Activated T-cell treated with anti-CD3 and anti-CD28 coated beads, Interleukin-2, amount 50 U/mL, for 72 hours (primary cell): ENCODE measurements around the gene ARL6IP4. TPM values are rescaled to one million over a fixed set of nuclear protein-coding genes. Genes with fewer than 3 reads are reported as not detected.
A peak's percentile ranks its signal among the peaks of the same experiment; 100 is the strongest.
"Not testable (repeated sequence)": the region's sequence is repeated elsewhere in the genome, so short reads cannot be mapped to it uniquely, and the experiment has no call there.

ENCODE experiments used
- ATAC-seq, 2 donors: fragments of 150-1000 bp; cut with Tn5 transposase; replicated peaks in 1 of 2; 2 replicates each; pipeline ENCODE4 v1.10.0; 2021; ENCODE audit warnings: moderate library complexity in 2 of 2, mild to moderate bottlenecking in 1 of 2
- DNase-seq, 2 donors: peaks; one replicate each; pipeline ENCODE4 v3.0.0; 2021 to 2022; ENCODE audit warnings: mixed read lengths in 1 of 2
- H3K27ac Mint-ChIP-seq: one replicate; pipeline ENCODE4 v1.8.0; 2022; ENCODE audit warnings: mild to moderate bottlenecking, moderate library complexity, mixed read lengths
- H3K27me3 Mint-ChIP-seq: one replicate; pipeline ENCODE4 v1.8.0; 2022; ENCODE audit warnings: low read depth, mixed read lengths
- H3K36me3 Mint-ChIP-seq, 2 donors: one replicate each; pipeline ENCODE4 v1.8.0; 2022; ENCODE audit warnings: mixed read lengths in 2 of 2, mild to moderate bottlenecking in 1 of 2; ENCODE audit not compliant: insufficient read depth in 2 of 2
- H3K4me1 Mint-ChIP-seq: one replicate; pipeline ENCODE4 v1.8.0; 2022; ENCODE audit warnings: low read depth, mixed read lengths
- H3K4me3 Mint-ChIP-seq, 2 donors: one replicate each; pipeline ENCODE4 v1.8.0; 2022; ENCODE audit warnings: mild to moderate bottlenecking in 2 of 2, mixed read lengths in 2 of 2, moderate library complexity in 2 of 2
- H3K9me3 Mint-ChIP-seq, 2 donors: one replicate each; pipeline ENCODE4 v1.8.0; 2022; ENCODE audit warnings: mixed read lengths in 2 of 2
- total RNA-seq, 2 donors: library from RNA; stranded (reverse); gene quantifications; one replicate each; pipeline ENCODE4 v1.2.3, GENCODE V29; 2022

ARL6IP4 gene
- total RNA-seq = 100 to 1,000 TPM; 183 to 187 TPM

- H3K4me1 Mint-ChIP-seq = peaks cover 72% of the 10 kb centered on the region
Measured at GRCh38 chr12:122980183-122981035, at the start of gene ARL6IP4. ARL6IP4 (plus strand) TSS chr12:122980681; CDS start chr12:122981140, 459 bp downstream.

DNA sequence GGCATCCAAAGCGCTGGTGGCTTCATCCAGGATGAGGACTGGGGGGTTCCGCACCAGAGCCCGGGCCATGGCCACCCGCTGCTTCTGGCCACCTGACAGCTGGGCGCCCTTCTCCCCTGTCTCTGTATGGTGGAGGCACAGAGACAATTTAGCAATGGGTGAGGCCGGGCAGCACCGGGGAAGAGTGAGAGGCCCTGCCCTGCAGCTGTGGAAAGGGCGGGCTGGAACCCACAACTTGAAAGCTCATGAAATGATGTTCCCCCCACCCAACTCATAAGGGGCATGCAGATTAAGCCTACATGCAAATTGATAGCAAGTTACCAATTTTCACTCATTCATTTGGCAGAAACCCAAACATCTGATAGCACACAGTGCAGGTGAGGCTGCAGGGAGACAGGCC lies 48.3 kb upstream of the ARL6IP4 start:
- Mint-ChIP-seq H3K4me1 (no peaks in the 10 kb centered on the region), H3K27me3 (no peaks in the 10 kb centered on the region), H3K36me3 (no peaks in the 10 kb centered on the region), H3K27ac (no peak overlapping the region), H3K9me3 (no peaks in the 10 kb centered on the region), H3K4me3 (no peak overlapping the region)
- no peak for DNase-seq
- no peak for ATAC-seq

More at GRCh38 chr12:122980183-122981035, at the start of gene ARL6IP4:
- H3K36me3 Mint-ChIP-seq = peaks cover 2 to 5% of the 10 kb centered on the region in 2 donors
- peak within 1 kb of the TSS; percentile 89 for H3K27ac Mint-ChIP-seq
- H3K9me3 Mint-ChIP-seq = no peaks in the 10 kb centered on the region
- peak; percentile 79 to 82 for ATAC-seq
- no peaks in the 10 kb centered on the region for H3K27me3 Mint-ChIP-seq
- DNase-seq = peak; percentile 74 to 81
- peak within 1 kb of the TSS; percentile 95 to 96 for H3K4me3 Mint-ChIP-seq

DNA sequence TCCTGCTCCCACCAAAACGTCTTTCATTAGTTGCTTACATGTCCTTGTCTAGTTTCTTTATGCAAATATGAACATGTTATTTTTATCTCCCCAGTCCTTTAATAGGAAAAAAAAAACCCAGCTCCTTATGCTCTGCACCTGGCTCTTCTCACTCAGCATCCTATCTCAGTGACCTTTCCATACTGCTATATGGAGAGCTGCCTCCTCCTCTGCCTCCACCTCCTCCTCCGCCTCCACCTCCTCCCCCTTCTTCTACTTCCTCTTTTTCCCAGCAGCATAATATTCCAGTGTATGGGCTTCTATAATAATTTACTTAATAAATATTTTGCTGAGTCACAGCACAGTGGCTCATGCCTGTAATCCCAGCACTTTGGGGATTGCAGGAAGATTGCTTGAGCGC lies 45.8 kb upstream of the ARL6IP4 start:
- no peaks in the 10 kb centered on the region for H3K27me3 Mint-ChIP-seq

DNA sequence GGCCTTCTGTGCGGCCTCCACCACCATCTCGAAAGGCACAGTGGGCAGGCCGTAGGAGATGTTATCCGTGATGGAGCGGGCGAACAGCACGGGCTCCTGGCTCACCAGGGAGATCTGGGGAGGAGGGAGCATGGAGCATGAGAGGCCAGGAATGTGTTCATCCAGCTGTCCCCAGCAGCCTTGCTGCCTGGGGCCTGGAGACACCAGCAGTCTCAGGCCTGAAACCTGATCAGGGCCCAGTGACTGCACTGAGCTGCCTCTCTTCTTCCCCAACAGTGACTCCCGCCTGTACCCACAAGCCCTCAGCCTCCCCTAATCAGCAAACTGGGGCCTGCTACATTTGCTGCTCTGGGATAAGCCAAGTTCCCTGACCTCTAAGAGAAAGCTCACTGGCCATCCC lies 45.2 kb upstream of the ARL6IP4 start:
- Mint-ChIP-seq H3K4me1 (no peaks in the 10 kb centered on the region), H3K36me3 (no peaks in the 10 kb centered on the region), H3K4me3 (no peak overlapping the region), H3K27me3 (no peaks in the 10 kb centered on the region), H3K27ac (no peak overlapping the region), H3K9me3 (no peaks in the 10 kb centered on the region)
- ATAC-seq (no peak), DNase-seq (no peak)

More for the DNA sequence above, 45.8 kb upstream of the ARL6IP4 start:
- DNase-seq = no peak
- H3K4me1 Mint-ChIP-seq = no peaks in the 10 kb centered on the region
- no peaks in the 10 kb centered on the region for H3K36me3 Mint-ChIP-seq
- no peak overlapping the region for H3K4me3 Mint-ChIP-seq
- H3K9me3 Mint-ChIP-seq = no peaks in the 10 kb centered on the region
- H3K27ac Mint-ChIP-seq = no peak overlapping the region
- no peak for ATAC-seq

GRCh38 chr12:122937622-122938091 lies 42.8 kb upstream of the ARL6IP4 start:
- H3K4me3 Mint-ChIP-seq = no peak overlapping the region
- H3K27me3 Mint-ChIP-seq = no peaks in the 10 kb centered on the region
- no peaks in the 10 kb centered on the region for H3K36me3 Mint-ChIP-seq
- no peak overlapping the region for H3K27ac Mint-ChIP-seq
- ATAC-seq (no peak), DNase-seq (no peak)
- H3K9me3 Mint-ChIP-seq = no peaks in the 10 kb centered on the region
- H3K4me1 Mint-ChIP-seq = no peaks in the 10 kb centered on the region

DNA sequence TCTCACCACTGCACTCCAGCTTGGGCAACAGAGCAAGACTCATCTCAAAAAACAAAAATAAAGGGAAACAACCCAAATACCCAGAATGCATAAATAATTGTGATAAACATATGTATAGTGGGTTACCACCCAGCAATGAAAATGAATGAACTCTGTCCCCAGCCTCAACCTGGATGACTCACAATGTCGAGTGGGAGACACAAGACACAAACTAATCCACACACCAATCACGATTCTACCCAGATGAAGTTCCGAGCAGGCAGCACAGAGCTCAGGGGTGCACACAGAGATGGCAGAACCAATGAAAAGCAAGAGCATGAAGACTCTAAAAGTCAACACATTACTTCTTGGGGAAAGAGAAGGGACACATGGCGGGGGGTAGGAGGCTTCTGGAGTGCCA lies 41.4 kb upstream of the ARL6IP4 start:
- Mint-ChIP-seq H3K27ac (no peak overlapping the region), H3K4me3 (no peak overlapping the region), H3K4me1 (peaks cover 9% of the 10 kb centered on the region), H3K27me3 (no peaks in the 10 kb centered on the region), H3K36me3 (no peaks in the 10 kb centered on the region), H3K9me3 (no peaks in the 10 kb centered on the region)
- DNase-seq = no peak
- ATAC-seq = no peak

DNA sequence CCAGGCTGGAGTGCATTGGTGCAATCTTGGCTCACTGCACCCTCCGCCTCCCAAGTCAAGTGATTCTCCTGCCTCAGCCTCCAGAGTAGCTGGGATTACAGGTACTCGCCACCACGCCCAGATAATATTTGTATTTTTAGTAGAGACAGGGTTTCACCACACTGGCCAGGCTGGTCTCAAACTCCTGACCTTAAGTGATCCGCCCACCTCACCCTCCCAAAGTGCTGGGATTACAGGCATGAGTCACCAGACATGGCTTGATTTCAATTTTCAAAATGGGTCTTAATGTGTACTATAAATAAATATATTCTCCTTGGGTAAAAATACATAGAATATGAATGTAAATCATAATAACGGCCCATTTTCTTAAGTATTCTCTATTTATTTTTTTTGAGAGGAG lies 39.1 kb upstream of the ARL6IP4 start:
- H3K36me3 Mint-ChIP-seq, DNase-seq, H3K4me3 Mint-ChIP-seq, H3K9me3 Mint-ChIP-seq, ATAC-seq, H3K27me3 Mint-ChIP-seq, H3K27ac Mint-ChIP-seq: not testable (repeated sequence)
- peaks cover 16% of the 10 kb centered on the region for H3K4me1 Mint-ChIP-seq

GRCh38 chr12:122942637-122943036 lies 37.8 kb upstream of the ARL6IP4 start:
- Mint-ChIP-seq H3K9me3 (no peaks in the 10 kb centered on the region), H3K27me3 (no peaks in the 10 kb centered on the region), H3K4me3 (no peak overlapping the region), H3K27ac (no peak overlapping the region), H3K4me1 (peaks cover 28% of the 10 kb centered on the region), H3K36me3 (no peaks in the 10 kb centered on the region)
- ATAC-seq (no peak), DNase-seq (no peak)

DNA sequence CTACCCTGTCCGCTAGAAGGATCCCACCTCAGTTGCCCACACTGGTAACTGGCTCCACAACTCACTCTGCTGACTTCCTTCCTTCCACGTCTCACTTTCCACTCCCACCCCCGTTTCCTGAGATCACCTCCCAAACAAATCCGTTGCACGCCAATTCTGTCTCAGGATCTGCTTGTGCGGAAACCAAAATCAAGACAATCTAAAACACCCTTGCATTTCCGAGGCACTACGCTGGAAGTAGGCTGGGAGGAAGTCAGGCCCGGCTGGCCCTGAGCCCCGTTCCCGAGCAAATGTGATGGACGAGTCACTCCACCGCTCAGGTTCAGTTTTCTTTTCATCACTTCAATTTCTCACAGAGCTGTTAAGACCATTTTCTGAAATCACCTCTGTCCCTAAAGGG lies 37.3 kb upstream of the ARL6IP4 start:
- Mint-ChIP-seq H3K27ac (no peak overlapping the region), H3K36me3 (no peaks in the 10 kb centered on the region), H3K4me1 (peaks cover 32% of the 10 kb centered on the region), H3K4me3 (peak overlapping the region in 1 of 2 donors; percentile 20), H3K9me3 (no peaks in the 10 kb centered on the region), H3K27me3 (no peaks in the 10 kb centered on the region)
- ATAC-seq (no peak), DNase-seq (no peak)

DNA sequence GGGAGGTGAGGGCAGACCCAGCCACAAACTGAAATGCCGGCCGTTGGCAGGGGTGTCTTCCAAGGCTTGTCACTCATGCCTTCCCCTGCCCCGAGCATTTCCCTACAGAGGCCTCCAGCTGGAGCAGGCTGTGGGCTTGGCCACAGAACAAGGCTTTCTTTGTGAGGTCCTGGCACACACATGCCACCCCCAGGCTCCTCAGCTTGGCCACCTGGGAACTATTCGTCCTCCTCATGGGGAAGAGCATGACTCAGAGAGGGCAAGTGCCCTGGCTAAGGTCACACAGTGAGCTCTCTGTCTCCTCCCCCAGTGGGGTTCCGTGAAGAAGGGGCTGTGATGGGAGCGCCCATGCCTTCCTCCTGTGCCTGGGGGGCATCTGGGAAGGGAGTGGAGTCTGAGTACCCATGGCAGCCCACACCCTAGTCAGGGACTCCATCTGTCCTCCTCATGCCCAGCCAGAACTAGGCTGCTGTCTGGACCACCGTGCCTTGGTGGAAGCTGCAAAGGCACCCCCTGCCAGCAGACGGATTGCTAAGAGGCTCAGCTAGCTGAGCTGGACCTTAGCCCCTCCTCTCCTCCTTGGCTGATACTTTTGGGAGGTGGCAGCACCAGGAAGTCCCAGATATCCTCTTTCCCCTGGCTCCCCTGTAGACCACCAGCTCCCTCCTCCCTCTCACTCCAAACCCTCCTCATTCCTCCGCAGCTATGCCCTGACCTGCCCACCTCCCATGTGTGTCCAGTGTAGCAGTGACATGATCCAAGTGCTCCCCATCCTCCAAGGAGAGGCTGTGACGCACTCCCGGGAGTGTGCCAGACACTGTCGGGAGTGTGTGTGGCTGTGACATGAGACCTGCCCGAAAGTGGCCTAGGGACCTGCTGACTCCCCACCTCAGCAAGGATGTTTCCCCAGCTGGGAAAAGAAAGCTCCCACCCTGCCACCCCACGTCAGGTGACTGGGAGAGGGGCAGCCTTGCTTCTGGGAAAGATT lies 35.6 kb upstream of the ARL6IP4 start:
- DNase-seq (no peak), ATAC-seq (no peak)
- no peaks in the 10 kb centered on the region for H3K9me3 Mint-ChIP-seq
- H3K36me3 Mint-ChIP-seq = no peaks in the 10 kb centered on the region
- H3K27me3 Mint-ChIP-seq = no peaks in the 10 kb centered on the region
- no peak overlapping the region for H3K27ac Mint-ChIP-seq
- no peak overlapping the region for H3K4me3 Mint-ChIP-seq
- peaks cover 33% of the 10 kb centered on the region for H3K4me1 Mint-ChIP-seq

DNA sequence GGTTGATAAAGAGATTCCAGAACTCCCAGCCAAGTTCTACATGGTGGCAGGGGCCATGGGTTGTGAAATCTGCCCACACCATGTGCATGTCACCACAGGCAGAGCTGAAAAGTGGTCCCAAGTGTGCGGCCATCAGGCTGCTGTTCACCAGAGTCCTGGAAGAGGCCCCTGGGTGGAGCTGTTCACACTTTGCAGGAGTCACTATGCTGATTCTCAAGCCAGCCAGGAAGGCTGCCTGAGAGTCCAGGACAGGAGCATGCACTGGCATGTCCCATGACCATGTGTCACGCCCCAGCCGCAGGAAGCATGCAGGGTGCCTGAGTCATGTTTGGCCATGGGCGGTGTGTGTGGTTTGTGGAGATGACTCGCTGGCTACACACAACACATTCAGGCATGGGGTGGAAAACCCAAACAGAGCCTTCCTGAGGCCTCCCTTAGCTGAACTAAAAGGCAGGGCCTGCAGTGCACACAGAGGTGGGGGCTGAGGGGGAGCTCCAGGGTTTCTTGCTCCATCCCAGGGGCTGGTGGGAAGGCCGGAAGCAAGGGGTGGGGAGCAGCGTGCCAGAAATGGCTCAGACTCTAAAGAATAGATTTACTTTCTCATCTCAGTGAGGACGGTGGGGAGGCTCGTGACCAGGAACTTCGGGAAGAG lies 33.7 kb upstream of the ARL6IP4 start:
- ATAC-seq (peak; percentile 99 to 100), DNase-seq (peak; percentile 91 to 95)
- H3K27ac Mint-ChIP-seq = peak overlapping the region; percentile 87
- no peaks in the 10 kb centered on the region for H3K27me3 Mint-ChIP-seq
- peak overlapping the region; percentile 80 to 88 for H3K4me3 Mint-ChIP-seq
- H3K4me1 Mint-ChIP-seq = peaks cover 40% of the 10 kb centered on the region
- no peaks in the 10 kb centered on the region for H3K36me3 Mint-ChIP-seq
- no peaks in the 10 kb centered on the region for H3K9me3 Mint-ChIP-seq

DNA sequence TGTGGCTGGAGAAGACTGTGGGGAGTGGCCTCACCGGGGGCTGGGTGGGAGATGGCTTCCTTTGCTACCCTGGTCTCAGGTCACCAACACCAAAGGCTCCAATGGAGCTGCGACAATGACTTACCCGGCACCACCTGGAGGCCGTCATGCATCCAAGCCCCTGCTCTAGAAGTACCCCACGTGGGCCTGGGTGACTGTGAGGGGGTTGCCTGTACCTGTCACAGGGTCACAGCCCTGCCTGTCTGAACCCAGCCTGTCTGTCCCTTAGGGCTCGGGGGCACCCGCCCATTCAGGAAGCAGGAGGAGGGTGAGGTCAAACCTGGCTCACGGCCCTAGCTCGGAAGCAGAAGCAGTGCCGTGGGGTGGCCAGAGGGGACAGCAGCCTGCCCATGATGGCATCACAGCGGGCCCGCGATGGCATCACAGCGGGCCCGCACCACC lies 33.1 kb upstream of the ARL6IP4 start:
- Mint-ChIP-seq H3K27ac (peak overlapping the region; percentile 87), H3K27me3 (no peaks in the 10 kb centered on the region), H3K4me3 (peak overlapping the region; percentile 80 to 88), H3K4me1 (peaks cover 45% of the 10 kb centered on the region), H3K36me3 (no peaks in the 10 kb centered on the region), H3K9me3 (no peaks in the 10 kb centered on the region)
- DNase-seq (no peak), ATAC-seq (no peak)
